HG03280 (cell line): ENCODE measurements around the gene TEAD1.

Experiments used
- ATAC-seq: cut with Tn5 transposase; IDR thresholded peaks from one replicate; pipeline ENCODE4 v1.9.1; 2021; ENCODE audit warnings: mild to moderate bottlenecking, moderate library complexity; ENCODE audit not compliant: unreplicated experiment

TEAD1 gene

DNA sequence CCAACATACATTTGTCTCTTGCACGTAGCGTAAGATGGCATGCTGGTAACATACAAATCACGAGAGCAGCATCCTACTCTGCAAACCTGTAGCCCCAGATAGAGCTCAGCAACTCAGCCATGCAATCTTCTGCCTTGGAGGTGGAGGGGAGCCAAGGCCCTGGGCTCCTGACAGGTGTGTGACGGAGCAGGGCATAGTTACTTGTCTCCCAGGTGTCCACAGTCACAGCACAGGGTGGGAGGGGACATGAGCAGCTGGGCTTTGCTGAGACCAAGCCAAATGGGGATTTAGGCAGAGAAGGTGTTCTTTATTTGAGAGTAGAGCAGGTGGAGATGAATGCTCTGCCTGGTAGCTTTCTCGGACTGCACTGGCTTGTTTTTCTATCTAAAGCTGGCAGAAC, 111.7 kb downstream of the TEAD1 start:
- ATAC-seq = no peak

DNA sequence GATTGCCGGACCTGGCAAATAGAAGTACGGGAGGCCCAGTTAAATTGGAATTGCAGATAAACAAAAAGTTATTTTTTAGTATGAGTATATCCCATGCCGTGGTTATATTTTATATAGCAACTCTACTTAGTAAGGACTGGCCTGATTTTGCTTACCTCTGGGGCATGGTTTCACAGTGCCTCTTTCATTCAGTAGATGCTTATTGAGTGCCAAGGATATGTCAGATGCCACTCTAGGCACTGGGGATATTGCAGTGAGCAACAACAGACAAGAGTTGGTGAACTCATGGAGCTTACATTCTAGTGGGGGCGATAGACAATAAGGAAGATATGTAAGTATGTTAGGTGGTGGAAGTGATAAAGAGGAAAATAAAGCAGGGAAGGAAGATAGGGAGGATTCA, 112.2 kb downstream of the TEAD1 start:
- ATAC-seq = no peak

DNA sequence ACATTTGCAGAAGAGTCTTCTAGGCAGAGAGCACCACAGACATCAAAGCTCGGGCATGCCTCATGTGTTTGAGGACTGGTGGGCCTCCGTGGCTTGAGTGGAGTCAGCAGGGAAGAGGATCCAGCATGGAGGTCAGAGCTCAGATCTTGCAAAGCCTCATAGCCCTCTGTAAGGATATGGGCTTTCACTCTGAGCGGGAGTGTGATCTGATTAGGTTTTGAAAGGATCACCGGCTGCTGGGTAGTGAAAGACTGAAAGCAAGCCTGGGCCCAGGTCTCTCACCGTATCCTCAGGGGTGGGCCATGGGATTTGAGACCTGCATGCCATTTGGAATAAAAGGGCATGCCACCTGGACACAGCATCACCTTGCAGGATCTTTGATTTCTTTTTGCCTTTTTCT, 112.7 kb downstream of the TEAD1 start:
- ATAC-seq = no peak

DNA sequence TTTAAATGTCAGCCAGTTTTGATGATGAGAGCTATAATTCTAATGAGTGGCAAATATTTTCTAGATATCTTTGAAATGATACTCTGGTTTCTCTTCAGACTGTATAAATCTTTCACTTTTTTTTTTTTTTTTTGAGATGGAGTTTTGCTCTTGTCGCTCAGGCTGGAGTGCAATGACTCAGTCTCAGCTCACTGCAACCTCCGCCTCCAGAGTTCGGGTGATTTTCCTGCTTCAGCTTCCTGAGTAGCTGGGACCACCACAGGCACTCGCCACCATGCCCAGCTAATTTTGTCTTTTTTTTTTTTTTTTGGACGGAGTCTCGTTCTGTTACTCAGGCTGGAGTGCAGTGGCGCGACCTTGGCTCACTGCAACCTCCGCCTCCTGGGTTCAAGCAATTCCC, 113.6 kb downstream of the TEAD1 start:
- ATAC-seq = no peak

DNA sequence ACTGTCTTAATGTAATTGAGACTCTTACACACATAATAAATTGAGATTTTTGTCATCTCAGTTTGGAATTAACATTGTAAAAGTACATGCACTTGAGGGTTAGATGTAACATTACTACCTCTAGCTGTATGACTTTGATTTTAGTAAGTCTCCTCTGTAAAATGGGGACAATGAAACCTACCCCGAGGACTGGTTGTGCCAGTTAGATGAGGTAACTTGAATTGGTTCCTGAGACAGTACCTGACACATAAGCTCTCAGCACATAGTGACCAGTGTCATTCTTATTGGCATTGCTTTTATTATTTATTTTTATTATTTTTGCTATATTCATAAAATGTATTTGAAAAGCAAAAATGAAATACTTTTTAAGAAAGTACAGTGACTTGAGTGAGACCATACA, 114.8 kb downstream of the TEAD1 start:
- ATAC-seq = no peak

DNA sequence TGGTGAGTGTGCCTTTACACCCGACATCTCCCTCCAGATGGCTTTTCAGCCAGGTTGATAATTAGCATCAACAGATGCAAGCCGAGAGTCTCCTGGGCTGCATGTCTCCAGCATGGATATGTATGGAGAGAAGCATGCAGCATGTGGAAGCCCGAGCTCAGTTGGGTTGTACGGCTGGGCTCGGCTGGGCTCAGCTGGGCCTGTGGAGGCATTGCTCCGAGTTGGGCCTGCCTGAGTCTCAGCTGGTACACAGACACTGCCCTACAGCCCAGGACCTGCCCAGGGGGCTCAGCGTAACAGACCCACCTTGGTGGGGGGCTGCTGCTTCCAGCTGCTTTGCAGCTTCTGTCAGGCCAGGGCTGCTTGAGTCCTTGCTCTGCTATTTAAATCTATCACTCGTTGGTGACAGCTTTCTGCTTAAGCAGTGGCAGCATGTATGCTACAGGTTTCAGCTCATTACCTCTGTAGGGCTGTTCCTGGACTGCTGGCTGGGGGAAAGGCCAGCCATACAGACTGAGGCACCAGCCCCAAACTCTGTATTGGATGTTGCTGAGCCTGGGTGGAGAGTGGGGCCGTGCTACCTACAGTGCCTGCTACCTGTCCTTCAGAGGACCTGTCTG, 115.5 kb downstream of the TEAD1 start:
- ATAC-seq = no peak

DNA sequence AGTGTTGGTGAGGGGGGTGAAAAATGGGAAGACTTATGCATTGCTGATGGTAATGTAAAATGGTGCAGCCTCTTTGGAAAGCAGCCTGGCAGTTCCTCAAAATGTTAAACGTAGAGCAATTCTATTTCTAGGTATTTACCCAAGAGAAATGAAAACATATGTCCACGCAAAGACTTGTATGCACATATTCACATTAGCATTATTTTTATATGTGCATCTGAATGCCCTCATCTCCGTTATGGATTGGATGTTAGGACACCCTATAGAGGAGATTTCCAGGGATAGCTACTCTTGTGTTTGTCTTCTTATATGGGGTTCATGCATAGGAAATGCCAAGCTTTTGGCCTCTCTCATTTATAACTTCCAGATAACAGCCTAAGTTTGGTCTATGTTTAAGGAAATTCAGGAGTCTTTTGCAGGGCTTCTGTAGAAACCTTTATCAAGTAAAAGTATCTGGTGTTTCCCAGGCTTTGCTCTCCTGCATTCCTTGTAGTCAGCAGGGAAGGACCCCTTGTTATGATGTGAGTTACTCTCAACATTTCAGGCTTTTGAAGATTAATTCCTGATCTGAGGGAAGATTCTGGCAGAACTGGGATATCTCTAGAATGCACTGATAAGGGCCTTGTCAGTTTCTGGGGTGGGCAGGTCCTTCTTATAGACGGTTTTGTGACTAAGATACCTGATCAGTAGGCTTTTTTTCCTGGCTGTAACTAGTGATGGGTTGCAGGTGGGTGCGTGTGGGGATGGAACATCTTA, 116.8 kb downstream of the TEAD1 start:
- no peak for ATAC-seq

DNA sequence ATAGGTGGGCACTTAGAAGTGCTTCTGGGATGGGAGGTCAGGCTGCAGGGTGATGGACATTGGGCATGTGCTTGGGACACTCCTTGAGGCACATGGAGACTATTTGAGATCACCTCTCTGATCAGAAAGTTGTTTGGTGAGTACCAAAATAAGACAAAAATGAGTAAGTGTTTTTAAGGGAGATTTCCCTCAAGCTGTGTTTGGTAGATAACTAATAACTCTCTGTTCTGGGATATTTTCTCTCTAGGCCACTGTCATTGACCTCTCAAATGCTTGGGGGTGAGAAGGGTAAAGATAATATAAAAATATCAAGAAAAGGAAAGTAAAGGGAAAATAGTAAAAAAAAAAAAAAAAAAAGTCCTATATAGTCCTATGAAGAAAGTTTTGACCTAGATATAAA, 117.8 kb downstream of the TEAD1 start:
- no peak for ATAC-seq

DNA sequence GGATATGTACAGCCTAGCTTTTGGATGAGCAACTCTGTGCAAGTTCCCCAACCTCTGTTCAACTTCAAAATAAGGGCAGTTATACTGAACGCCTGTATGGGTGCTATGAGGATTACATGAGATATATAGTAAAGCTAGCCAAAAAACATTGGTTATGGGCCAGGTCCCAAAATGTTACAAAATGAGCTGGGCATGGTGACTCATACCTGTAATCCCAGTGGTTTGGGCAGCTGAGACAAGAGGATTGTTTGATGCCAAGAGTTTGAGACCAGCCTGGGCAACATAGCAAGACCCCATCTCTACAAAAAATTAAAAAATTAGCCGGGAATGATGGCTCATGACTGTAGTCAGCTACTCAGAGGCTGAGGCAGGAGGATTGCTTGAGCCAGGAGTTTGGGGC, 118.4 kb downstream of the TEAD1 start:
- ATAC-seq = no peak

DNA sequence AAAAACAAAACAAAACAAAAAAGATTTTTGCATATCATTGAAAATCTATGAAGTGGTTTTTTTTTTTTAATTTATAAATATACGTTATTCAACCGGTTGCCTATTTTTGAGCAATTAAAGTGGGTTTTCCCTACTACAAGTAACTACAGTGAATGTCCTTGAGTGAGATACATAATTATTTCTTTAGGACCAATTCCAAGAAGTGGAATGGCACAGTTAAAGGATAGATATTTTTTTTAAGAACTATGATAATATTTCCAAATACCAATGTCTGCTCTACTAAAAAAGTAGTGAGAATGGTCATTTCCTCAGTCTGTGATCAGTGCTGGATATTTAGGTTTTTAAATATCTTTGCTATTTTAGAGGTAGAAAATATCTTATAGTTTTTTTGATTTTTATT, 118.8 kb downstream of the TEAD1 start:
- ATAC-seq = no peak

DNA sequence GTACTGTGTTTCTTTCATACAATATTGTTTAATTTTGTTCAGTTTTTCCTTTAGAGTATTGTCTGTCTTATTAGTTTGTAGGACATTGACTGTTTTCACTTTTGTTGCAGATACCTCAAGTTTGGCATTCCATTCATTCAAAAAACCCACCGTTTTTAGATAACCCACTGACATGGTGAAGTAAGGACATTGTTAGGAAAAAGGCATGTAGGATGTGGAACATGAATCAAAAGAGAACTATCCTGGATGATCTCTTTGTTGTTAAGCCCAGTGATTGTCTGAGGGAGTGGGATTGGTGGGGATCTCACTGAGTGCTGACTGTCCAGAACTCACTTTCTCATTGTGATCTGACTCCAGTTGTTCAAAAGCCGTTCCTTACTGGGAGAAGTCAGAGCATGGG, 119.3 kb downstream of the TEAD1 start:
- no peak for ATAC-seq

DNA sequence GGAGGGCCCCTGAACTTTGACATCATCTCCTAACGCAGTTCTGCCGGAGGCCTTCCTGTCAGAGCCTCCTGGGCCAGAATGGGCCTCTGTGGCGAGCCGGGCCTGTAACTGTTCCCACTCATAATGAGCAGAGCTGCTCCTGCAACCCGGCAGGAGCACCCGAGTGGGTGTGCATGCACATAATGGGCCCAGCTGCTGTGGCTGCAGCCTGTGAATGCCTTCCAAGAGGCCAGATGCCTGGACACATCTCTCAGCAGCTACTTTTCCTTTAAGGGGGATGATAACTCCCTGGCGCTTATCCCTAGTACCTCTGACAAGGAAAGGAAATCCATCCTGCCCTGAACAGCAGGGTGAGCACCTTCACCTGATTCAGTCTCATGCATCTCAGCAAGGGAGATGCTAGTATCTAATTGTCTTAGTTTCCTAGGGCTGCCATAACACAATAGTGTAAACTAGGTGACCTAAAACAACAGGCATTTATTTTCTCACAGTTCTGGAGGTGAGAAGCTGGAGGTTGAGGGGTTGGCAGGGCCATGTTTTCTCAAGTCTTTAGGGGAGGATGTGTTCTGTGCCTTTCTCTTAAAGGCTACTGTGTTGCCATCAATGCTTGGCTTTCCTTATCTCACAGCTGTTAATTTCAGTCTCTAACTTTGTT, 120.5 kb downstream of the TEAD1 start:
- ATAC-seq = no peak

DNA sequence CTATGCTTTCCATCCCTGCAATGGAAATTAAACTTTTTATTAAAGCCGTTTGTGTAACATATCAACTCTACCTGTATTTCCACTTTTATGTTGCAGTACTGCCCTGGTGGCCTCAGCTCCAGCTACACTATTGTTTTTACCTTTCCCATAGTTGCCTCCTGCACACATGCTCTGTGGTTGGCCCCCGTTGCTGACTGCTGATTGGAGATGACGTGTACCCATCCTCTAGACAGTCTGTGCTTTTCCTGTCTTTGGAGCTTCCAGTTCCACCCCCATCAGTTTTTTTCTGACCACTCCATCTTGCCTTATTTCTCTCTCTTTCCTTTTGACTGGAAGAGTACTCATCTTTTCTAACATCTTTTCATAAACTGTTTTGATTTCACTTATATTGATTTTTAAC, 123.8 kb downstream of the TEAD1 start:
- ATAC-seq = no peak

DNA sequence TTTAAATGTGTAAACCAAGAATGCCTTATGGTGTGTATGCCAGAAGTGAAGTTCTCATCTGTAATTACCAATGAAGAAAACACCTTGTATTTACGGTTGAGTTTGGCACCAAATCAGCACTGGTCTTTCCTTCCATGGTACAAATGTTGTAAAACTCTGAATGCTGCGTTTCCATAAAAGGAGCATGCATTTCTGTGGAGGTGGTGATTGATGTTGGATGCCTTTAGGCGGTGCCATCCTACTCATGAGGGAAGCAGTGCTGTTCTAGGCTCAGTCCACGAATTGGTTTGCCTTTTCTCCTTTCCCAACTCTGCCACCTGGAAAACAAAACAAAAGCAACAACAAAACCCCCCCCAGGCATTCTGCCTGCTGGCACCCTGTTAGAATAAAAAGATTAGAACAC, 124.4 kb downstream of the TEAD1 start:
- no peak for ATAC-seq

DNA sequence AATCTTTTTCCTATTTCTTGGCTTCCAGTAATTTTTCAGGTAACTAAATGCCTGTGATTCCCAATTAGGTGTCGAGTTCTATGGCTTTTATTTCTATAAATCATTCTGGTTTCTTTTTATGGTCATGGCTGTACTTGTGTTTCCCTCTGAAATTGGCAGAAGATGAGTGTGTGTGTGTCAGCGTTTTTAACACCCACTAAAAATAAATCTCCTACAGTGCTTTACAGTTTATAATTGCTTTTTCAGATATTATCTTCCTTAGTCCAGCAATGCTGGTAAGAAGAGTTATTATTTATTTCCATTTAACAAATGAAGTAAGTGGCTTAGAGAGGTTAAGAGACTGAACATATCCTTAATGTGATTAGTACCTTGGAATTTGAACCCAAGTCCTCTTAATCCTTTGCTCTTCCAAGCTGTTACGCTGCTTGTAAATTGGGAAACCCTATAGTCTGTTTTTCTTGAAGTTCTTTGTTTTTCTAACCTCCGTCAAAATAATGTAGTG, 125.2 kb downstream of the TEAD1 start:
- no peak for ATAC-seq

DNA sequence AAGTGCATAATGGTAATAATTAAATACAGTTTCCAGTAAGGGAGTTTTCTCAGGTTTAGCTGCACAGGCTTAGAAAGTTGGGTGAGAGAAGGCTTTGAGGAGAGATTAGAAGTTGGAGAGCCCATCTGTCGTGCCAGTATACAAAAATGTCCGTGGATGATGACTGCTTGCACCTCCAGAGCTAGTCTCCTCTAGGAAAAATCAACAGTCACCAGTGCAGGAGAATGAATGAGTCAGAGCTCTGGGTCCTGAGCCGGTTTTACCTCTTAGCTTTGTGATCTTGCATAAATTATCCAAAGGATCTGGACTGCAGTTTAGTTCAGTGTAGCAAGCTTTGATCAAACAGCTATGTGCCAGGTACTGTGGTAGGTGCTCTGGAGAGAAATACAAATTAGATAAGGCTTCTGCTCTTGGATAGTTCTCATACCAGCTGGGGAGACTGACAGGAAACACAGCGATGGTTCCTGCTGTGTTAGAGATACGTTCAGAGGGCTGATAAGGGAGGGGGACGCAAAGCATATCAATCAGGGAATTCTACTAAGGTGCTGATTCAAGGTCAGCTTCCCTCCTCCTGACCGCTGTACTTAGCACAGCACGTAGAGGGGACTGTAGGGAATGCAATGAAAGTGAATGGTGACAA, 125.9 kb downstream of the TEAD1 start:
- no peak for ATAC-seq

DNA sequence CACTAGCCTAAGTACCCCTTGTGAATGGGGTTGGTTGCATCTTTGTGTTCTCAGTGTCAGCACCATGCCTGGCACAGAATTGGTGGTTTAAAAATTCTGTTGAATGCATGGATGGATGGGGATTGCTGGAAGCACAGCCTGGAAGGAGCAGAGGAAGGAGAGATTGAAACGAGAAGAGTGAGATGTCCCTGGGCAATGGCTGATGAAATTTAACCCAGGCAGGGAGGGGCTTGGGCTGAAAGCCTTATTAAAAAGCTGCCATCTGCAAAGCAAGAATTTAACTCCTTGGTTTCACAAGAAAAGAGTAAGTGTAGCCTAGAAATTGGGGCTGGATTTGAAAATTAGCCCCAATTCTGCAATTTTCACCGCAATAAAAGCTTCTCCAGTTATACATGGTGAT, 126.7 kb downstream of the TEAD1 start:
- no peak for ATAC-seq

DNA sequence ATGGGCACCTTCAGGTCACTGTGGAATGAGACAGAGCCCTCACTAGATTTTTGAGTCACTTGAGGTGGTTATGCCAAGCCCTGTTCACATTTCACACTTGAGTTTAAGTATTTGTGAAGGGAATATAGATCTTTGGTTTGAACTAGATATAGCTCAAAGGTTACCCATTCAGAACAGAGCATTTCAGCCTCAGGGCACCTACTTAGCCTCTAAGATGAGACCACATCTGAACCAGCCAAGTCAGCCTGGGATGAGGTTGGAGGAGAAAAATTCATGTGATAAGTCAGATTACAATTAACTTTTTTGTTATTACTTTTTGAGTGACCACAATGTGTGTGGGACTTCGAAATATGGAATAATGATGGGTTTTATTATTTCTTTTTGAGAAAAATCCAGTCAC, 127.8 kb downstream of the TEAD1 start:
- ATAC-seq = no peak

DNA sequence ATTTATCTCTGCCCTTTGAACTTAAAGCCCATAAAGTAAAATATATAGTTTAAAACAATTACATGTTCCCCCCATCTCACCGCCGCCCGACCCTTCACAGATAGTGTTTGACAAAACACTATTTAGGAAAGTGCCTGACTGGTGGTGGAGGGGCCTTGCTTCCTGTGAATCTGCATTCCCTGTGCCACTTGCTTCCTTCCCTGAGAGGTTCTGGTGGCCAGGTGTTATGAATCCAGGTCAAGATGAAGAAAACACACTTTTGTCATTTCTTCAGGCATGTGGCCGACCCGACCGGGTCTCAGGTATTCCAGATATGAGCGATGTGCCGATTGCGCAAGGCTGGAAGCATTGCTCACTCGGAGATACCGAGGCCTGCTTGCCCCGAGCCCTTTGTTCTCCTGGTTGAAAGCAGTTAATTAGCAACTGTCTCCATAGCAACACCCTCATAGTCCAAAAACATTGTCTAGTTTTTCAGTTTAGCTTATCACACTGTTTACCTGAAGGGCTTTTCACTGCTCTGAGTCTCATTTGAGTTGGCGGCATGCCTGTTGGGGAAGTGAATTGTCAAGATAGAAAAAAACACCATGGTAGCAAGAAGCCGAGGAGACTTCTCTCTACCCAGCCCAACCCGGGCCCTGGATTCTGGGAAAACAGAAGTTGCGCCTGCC, 128.3 kb downstream of the TEAD1 start:
- no peak for ATAC-seq

DNA sequence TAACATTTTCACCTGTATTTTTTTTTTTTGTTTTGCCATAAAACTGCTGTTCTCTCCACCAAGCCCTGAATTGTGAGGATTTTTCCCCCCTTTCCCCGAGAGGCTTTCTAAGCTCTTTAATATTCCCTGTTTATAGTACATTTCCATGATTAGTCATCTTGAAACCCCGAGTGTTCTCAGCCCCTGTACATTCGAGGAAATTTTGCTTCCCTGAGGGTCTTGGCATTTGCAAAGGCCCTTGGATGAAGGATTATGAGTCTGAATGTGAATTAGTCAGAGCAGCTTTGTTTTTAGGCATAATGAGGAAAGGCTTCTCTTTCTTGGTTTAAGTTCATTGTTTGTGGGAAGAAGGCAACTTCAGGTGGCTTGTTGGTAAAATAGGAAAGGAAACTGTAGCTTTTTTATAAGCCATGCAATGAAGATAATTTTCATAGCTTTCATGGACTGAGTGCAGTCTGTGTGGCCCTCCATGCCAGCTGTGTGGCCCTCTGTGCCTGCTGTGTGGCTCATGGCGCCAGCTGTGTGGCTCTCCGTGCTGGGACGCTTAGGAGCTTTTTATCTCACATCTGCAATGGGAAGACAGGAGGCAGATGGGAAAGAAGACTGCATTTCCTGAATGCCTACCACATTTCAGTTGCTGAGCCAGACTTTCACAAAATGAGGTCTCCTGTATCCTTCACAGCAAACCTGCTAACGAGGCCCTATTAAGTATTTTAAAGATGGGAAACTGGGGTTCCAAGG, 129.0 kb downstream of the TEAD1 start:
- ATAC-seq = no peak
